Measurements from ENCODE around the gene MRPL45. TPM values are rescaled to one million over a fixed set of nuclear protein-coding genes. Genes with fewer than 3 reads are reported as not detected.

MRPL45 gene
- total RNA-seq, 1 donor from 2014 or later, result 53.9 TPM

DNA sequence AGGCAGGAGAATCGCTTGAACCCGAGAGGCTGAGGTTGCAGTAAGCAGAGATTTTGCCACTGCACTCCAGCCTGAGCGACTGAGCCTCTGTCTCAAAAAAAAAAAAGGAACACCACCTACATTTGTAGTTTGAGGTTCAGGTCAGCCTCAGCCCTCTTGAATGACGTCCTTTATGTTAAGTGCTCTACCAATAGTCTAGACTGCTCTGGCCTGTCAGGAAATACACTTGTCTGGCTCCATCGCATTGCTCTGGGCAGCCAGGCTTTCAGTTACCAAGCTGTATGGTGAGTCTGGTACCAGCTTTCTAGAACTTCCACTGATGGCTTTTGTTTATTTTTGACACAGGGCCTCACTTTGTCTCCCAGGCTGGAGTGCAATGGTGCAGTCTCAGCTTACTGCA lies 66.0 kb downstream of the MRPL45 start:
- no peak overlapping the region for H3K4me3 ChIP-seq (ENCODE audit: low read depth, low read length)
- no peak for DNase-seq (ENCODE audit: low read depth)
- TF ChIP-seq, protein P1, sequence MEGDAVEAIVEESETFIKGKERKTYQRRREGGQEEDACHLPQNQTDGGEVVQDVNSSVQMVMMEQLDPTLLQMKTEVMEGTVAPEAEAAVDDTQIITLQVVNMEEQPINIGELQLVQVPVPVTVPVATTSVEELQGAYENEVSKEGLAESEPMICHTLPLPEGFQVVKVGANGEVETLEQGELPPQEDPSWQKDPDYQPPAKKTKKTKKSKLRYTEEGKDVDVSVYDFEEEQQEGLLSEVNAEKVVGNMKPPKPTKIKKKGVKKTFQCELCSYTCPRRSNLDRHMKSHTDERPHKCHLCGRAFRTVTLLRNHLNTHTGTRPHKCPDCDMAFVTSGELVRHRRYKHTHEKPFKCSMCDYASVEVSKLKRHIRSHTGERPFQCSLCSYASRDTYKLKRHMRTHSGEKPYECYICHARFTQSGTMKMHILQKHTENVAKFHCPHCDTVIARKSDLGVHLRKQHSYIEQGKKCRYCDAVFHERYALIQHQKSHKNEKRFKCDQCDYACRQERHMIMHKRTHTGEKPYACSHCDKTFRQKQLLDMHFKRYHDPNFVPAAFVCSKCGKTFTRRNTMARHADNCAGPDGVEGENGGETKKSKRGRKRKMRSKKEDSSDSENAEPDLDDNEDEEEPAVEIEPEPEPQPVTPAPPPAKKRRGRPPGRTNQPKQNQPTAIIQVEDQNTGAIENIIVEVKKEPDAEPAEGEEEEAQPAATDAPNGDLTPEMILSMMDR (conservative IDR thresholded peaks at IDR 0.05; ENCODE audit: low read depth, low read length), result no peak

DNA sequence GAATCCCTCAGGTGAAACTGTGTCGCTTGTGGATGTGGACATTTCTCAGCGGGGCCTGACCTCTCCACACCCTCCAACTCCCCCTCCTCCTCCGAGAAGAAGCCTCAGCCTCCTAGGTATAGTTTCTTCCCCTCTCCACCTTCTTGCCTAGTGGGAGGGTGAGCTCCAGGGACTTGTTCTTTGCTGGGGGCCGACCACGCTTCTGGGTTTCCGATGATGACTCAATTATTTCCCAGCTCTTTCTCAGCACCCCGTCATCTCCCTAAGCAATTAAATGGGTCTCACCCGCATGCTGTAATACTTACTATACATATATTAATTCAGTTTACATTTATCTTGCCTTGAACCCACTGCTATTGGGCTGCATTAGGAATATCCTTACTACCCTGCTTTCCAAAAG lies 67.8 kb downstream of the MRPL45 start:
- H3K4me3 ChIP-seq (ENCODE audit: low read depth, low read length), result no peak overlapping the region
- no peak for DNase-seq (ENCODE audit: low read depth)
- TF ChIP-seq, protein P1 (conservative IDR thresholded peaks at IDR 0.05; ENCODE audit: low read depth, low read length), result no peak

DNA sequence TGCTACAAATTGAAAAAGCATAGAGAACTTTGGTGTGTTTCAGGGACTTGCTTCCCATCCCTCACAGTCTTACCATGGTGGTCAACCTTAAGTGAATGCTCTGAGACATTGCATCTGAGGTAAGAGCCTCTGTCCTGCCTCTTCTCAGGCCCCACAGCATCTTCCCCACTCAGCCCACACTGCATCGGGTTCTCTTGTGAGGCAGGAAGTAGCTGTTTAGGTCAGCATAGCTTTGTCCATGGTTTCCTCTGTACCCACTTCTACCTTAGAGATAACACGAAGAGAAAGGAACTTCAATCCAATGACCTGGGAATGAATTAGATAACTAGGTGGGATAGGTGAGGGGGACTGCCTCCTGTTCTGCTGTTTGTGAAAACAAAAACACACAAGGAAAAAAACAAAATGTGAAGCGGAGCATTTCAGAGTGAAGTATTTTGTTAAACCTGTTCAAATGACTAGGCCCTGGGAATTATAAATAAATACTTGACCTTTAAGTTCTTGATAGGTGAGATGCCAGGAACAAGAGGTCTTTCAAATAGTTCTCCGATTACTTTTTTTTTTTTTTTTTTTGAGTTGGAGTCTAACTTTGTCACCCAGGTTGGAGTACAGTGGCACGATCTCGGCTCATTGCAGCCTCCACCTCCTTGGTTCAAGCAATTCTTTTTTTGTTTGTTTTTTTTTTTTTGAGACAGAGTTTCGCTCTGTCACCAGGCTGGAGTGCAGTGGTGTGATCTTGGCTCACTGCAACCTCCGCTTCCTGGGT lies 72.3 kb downstream of the MRPL45 start:
- TF ChIP-seq, protein P1 (conservative IDR thresholded peaks at IDR 0.05; ENCODE audit: low read depth, low read length), result no peak
- no peak for DNase-seq (ENCODE audit: low read depth)
- H3K4me3 ChIP-seq (ENCODE audit: low read depth, low read length), result no peak overlapping the region

Other genes starting within 250 kb of the MRPL45 start
- gene TBC1D3C, start 228.5 kb upstream of the MRPL45 start, total RNA-seq, result not detected in 2 replicates
- not detected in 2 replicates for gene TBC1D3E, start 169.2 kb upstream of the MRPL45 start, total RNA-seq
- not detected in 2 replicates for gene TBC1D3, start 104.6 kb upstream of the MRPL45 start, total RNA-seq
- gene GPR179, start 46.8 kb downstream of the MRPL45 start, total RNA-seq, result not detected in 2 replicates
- 7.1 and 9.3 TPM in 2 replicates for gene SOCS7, start 54.7 kb downstream of the MRPL45 start, total RNA-seq
- 28.4 and 42.3 TPM in 2 replicates for gene ARHGAP23, start 131.3 kb downstream of the MRPL45 start, total RNA-seq

Data from epithelial cell of proximal tubule (primary cell).